IPS-18a (cell line): ENCODE results near the gene ZDHHC11.
"Not testable (repeated sequence)": the region's sequence is repeated elsewhere in the genome, so short reads cannot be mapped to it uniquely, and the experiment has no call there.

Experiments used
- H3K27ac ChIP-seq: one replicate; pipeline ENCODE4 v1.5.1; 2013; ENCODE audit warnings: low read length
- H3K27me3 ChIP-seq: one replicate; pipeline ENCODE4 v1.6.1; 2013; ENCODE audit warnings: mild to moderate bottlenecking, low read length; ENCODE audit not compliant: control insufficient read depth, insufficient read depth
- H3K36me3 ChIP-seq: one replicate; pipeline ENCODE4 v1.6.1; 2013; ENCODE audit warnings: low read depth, low read length; ENCODE audit not compliant: control insufficient read depth
- H3K4me1 ChIP-seq: one replicate; pipeline ENCODE4 v1.6.1; 2013; ENCODE audit warnings: low read depth, low read length; ENCODE audit not compliant: control insufficient read depth
- H3K4me3 ChIP-seq: one replicate; pipeline ENCODE4 v1.5.1; 2013; ENCODE audit warnings: low read length
- H3K9ac ChIP-seq: one replicate; pipeline ENCODE4 v1.6.1; 2013; ENCODE audit warnings: mild to moderate bottlenecking, low read length, moderate library complexity
- H3K9me3 ChIP-seq: one replicate; pipeline ENCODE4 v1.6.1; 2013; ENCODE audit warnings: low read depth, low read length; ENCODE audit not compliant: control insufficient read depth

ZDHHC11 gene

GRCh38 chr5:774854-775505 lies 75.8 kb downstream of the ZDHHC11 start:
- H3K36me3 ChIP-seq, H3K9ac ChIP-seq, H3K9me3 ChIP-seq, H3K27ac ChIP-seq, H3K4me1 ChIP-seq, H3K27me3 ChIP-seq, H3K4me3 ChIP-seq: not testable (repeated sequence)

- not testable (repeated sequence) for H3K4me1 ChIP-seq, H3K9ac ChIP-seq, H3K27me3 ChIP-seq, H3K36me3 ChIP-seq, H3K9me3 ChIP-seq, H3K4me3 ChIP-seq, H3K27ac ChIP-seq
Observed at GRCh38 chr5:774304-774703, 76.5 kb downstream of the ZDHHC11 start.

GRCh38 chr5:773517-774264 lies 77.1 kb downstream of the ZDHHC11 start:
- Histone ChIP-seq H3K27me3 (no peaks in the 10 kb centered on the region), H3K4me1 (no peaks in the 10 kb centered on the region), H3K36me3 (no peaks in the 10 kb centered on the region), H3K27ac (no peak overlapping the region), H3K4me3 (no peak overlapping the region), H3K9ac (no peak overlapping the region), H3K9me3 (no peaks in the 10 kb centered on the region)

DNA sequence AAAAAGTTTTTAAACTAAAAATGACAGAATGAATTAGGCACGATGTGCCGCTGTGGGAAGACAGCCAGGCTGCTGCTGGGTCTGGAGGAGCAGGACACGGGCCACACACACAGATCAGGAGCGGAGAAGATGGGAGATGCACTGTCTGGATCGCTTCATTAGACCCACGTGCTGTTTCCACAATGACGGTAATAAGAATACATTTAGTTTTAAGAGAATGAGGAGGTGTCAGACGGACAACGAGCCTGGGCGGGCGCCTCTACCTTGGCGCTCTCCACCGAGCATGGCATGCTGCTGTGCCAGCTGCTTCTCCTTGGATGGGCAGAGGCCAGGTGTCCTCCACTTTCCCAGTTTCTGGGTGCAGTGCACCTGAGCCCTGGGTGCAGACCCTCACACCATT lies 77.9 kb downstream of the ZDHHC11 start:
- not testable (repeated sequence) for H3K27ac ChIP-seq, H3K36me3 ChIP-seq, H3K4me1 ChIP-seq, H3K4me3 ChIP-seq, H3K9me3 ChIP-seq, H3K27me3 ChIP-seq, H3K9ac ChIP-seq

GRCh38 chr5:772547-772890 lies 78.3 kb downstream of the ZDHHC11 start:
- H3K4me1 ChIP-seq, H3K4me3 ChIP-seq, H3K9me3 ChIP-seq, H3K36me3 ChIP-seq, H3K27ac ChIP-seq, H3K27me3 ChIP-seq, H3K9ac ChIP-seq: not testable (repeated sequence)

DNA sequence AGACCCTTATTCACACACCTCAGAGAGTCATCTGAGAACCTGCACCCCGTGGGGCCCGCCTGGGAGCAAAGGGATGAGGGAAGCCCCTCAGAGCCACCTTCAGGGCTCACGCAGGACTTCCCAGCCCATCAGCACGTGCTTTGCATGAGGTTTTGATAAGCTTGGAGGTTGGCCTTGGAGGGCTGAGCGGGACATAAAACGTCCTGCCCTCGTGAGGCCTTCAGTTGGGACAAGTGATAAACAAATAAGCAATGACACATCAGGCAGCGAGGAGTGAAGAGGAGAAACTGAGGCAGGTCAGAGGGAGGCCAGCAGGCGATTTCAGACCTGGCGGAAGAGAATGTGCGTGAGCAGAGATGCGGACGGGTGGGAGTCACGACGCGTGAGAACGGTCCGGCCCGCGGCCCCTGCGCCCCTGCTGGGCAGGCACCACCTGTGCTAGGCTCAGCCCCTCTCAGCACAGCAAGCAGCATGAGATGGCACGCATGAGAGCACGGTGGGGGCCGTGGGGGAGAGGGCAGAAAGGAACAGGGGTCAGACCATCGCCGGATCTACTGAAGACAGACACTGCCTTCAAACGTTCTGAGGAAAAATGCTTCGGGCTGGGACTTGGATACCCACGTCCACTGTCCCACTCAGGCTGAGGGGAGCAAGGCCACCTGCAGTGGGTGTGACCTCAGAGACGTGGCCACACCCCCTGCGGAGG lies 78.8 kb downstream of the ZDHHC11 start:
- not testable (repeated sequence) for H3K9ac ChIP-seq, H3K4me1 ChIP-seq

DNA sequence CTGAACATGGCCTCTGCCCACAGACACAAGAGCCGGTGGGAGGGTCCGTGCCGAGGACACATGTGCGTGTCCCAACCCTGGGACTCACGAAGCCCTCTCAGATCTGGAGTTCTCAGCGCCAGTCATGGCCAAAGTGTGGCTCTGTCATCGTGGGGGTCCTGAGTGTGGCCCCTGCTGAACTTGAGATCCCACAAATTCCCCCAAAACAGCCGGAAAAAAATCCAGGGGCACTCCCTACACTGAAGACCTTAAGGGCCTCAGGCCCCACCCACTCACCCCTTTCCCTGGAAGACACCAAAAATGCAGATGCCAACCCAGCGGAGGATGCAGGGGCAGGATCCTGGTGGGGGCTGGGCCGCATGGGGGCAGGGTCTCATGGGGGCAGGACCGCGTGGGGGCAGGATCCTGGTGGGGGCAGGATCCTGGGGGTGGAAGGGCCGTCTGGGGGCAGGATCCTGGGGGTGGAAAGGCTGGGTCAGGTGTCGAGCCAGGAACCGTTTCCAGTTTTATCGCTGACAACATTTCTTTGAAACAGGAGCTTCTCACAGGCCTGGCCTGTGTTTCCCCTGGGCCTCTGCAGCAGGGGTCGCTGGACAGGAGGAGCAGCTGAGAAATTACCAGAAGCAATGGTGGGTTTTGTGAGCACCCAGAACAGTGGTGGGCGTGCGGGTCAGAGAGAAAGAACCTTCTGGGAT lies 79.6 kb downstream of the ZDHHC11 start:
- H3K27ac ChIP-seq, H3K4me3 ChIP-seq, H3K36me3 ChIP-seq, H3K27me3 ChIP-seq, H3K9ac ChIP-seq, H3K4me1 ChIP-seq, H3K9me3 ChIP-seq: not testable (repeated sequence)

More for the DNA sequence above, 78.8 kb downstream of the ZDHHC11 start:
- not testable (repeated sequence) for H3K36me3 ChIP-seq, H3K27ac ChIP-seq, H3K4me3 ChIP-seq, H3K9me3 ChIP-seq, H3K27me3 ChIP-seq

DNA sequence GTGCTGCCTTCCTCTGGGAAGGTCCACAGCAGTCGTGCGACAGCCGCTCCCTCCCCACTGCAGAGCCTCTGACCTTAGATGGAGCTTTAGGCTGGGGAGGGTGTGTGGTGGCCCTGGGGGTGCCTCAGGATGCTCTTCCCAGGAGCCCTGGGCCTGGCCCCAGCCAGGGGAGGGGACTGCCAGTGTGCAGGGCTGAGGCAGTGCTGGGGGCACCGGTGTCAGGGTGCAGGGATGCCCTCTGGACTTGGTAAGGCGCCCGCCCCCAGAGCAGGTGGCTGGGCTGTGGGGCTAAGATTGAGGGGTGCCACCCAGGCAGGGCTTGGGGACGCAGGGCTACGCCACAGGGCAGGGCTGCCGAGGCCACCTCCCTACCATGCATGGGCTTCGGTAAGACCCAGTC lies 80.2 kb downstream of the ZDHHC11 start:
- H3K27ac ChIP-seq, H3K4me3 ChIP-seq, H3K36me3 ChIP-seq, H3K4me1 ChIP-seq, H3K27me3 ChIP-seq, H3K9me3 ChIP-seq, H3K9ac ChIP-seq: not testable (repeated sequence)

DNA sequence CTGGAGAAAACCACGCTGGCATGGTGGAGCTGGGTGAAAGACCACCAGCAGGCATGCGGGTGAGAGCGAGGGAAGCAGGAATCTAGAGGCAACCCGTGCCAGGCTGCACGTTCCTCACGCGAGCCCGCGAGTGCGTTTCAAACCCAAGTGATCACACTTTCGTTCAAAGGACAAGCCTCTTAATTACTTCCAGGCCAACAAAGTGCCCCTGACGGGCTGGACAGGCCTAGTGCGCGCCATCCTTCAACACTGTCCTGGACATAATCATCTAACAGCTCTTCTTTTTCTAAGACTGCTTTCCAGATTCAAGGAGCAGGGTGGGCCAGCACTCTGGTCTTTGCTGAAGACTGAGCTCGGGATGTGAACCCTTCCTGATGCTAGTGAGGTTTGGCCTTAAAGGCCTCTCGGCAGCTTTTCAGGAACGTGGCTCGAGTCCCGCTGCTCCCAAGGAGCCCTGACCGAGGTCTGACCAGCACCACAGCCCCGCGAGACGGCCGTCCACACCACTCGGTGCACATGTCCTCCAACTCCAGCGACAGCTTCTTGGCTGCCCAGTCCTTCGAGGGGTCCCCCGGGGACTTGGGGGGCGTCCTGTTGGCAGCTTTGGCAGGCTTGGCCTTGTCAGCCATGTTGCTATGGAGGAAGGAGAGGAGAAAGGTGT lies 81.2 kb downstream of the ZDHHC11 start:
- H3K9me3 ChIP-seq, H3K27ac ChIP-seq, H3K9ac ChIP-seq, H3K4me3 ChIP-seq, H3K4me1 ChIP-seq, H3K27me3 ChIP-seq, H3K36me3 ChIP-seq: not testable (repeated sequence)

GRCh38 chr5:766666-767431 lies 83.9 kb downstream of the ZDHHC11 start:
- Histone ChIP-seq H3K27me3 (no peaks in the 10 kb centered on the region), H3K27ac (no peak overlapping the region), H3K36me3 (no peaks in the 10 kb centered on the region), H3K9me3 (no peaks in the 10 kb centered on the region), H3K4me1 (no peaks in the 10 kb centered on the region), H3K4me3 (no peak overlapping the region), H3K9ac (no peak overlapping the region)
